ENCODE results near the gene SLC2A11.
"Not testable (repeated sequence)": the region's sequence is repeated elsewhere in the genome, so short reads cannot be mapped to it uniquely, and the experiment has no call there.

The SLC2A11 gene

GRCh38 chr22:23892706-23893105 lies 35.0 kb downstream of the SLC2A11 start:
- no peak for DNase-seq

GRCh38 chr22:23893121-23893944 lies 35.7 kb downstream of the SLC2A11 start:
- DNase-seq = no peak

- peak; percentile 90 for DNase-seq
Measured at GRCh38 chr22:23893945-23894709, 36.5 kb downstream of the SLC2A11 start, which contains the start of gene MIF. TSS of gene MIF (plus strand) at chr22:23894383. CDS start at chr22:23894475, 92 bp downstream.

GRCh38 chr22:23894710-23895598 lies 37.3 kb downstream of the SLC2A11 start:
- peak; percentile 32 for DNase-seq

- no peak for DNase-seq
Measured at GRCh38 chr22:23895599-23896144, 38.0 kb downstream of the SLC2A11 start.

- no peak for DNase-seq
Measured at GRCh38 chr22:23896166-23896522, 38.5 kb downstream of the SLC2A11 start.

- DNase-seq = no peak
Measured at GRCh38 chr22:23896523-23897186, 39.0 kb downstream of the SLC2A11 start.

- no peak for DNase-seq
Measured at GRCh38 chr22:23897320-23897719, 39.6 kb downstream of the SLC2A11 start.

- no peak for DNase-seq
Measured at GRCh38 chr22:23898006-23898974, 40.6 kb downstream of the SLC2A11 start.

GRCh38 chr22:23899042-23899745 lies 41.5 kb downstream of the SLC2A11 start:
- no peak for DNase-seq

- DNase-seq = not testable (repeated sequence)
Measured at GRCh38 chr22:23900227-23900626, 42.6 kb downstream of the SLC2A11 start.

- DNase-seq = no peak
Measured at GRCh38 chr22:23901600-23901999, 43.9 kb downstream of the SLC2A11 start.

GRCh38 chr22:23903328-23903971 lies 45.8 kb downstream of the SLC2A11 start:
- no peak for DNase-seq

GRCh38 chr22:23904573-23905254 lies 47.0 kb downstream of the SLC2A11 start:
- DNase-seq = no peak

- DNase-seq = no peak
Measured at GRCh38 chr22:23906641-23907040, 49.0 kb downstream of the SLC2A11 start.

- not testable (repeated sequence) for DNase-seq
Measured at GRCh38 chr22:23907423-23907822, 49.7 kb downstream of the SLC2A11 start.

- DNase-seq = no peak
Measured at GRCh38 chr22:23908587-23909205, 51.0 kb downstream of the SLC2A11 start.

- no peak for DNase-seq
Measured at GRCh38 chr22:23909296-23909898, 51.7 kb downstream of the SLC2A11 start.
